Right ventricle myocardium superior (tissue), 1 donor: ENCODE data around the gene NME4. TPM values are rescaled to one million over a fixed set of nuclear protein-coding genes. Genes with fewer than 3 reads are reported as not detected.
"Not testable (repeated sequence)": the region's sequence is repeated elsewhere in the genome, so short reads cannot be mapped to it uniquely, and the experiment has no call there.

Experiments
- ATAC-seq: fragments of 200-7000 bp; cut with Tn5 transposase; one replicate; pipeline ENCODE4 v1.9.1; 2020; ENCODE audit warnings: mild to moderate bottlenecking; ENCODE audit not compliant: poor library complexity
- DNase-seq: peaks from one replicate; pipeline ENCODE4 v3.0.0-alpha.2; 2020
- intact Hi-C: fragments of 100-400 bp; cut with DNase I; formaldehyde crosslinking; loops from one replicate; pipeline ENCODE4 v1.11.2; 2022
- total RNA-seq: library from RNA; stranded (reverse); fragmentation: NEBNext Ultra II Directional; extraction: Animal tissue kit (Norgen Biotek cat#: 25700); gene quantifications from one replicate; pipeline ENCODE4 v1.2.1, GENCODE V29; 2021
- donor health status: DM: no; HTN: yes; CAD: no; lungs with severe emphysema.

The NME4 gene
- total RNA-seq, 1 donor from 2014 or later = 81.6 TPM

DNA sequence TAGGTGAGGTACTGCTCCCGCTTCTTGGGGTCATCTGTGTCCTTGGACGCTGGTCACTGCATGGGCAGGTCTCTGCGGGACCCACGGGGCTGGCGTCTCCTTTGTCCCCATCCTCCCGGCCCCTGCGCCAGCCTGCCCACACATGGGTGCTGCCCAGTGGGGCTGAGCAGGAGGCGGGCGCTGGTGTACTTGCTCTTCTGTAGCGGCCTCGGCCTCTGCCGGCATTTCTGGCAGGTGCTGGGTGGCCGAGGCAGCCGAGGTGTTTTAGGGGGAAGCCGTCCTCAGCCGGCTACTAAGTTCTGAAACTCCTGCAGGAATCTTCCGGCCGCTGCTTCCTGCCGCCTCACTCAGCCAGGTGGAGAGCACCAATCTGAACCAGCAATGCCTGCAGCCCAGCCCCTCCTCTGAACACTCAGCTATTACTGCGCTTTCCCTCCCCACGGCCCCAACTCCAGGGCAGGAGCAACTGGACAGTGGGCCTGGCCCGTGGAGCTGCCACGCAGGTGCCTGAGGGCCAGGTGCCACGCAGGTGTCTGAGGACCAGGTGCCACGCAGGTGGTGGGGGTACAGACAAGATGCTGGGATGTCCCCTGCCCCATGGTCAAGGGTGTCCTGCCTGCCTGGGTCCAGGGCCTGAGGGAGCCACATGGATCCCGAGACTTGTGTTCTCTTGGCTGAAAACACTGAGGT is 14.7 kb downstream of the NME4 start:
- DNase-seq (no peak), ATAC-seq (no peak)
- intact Hi-C loops = no loop called here

DNA sequence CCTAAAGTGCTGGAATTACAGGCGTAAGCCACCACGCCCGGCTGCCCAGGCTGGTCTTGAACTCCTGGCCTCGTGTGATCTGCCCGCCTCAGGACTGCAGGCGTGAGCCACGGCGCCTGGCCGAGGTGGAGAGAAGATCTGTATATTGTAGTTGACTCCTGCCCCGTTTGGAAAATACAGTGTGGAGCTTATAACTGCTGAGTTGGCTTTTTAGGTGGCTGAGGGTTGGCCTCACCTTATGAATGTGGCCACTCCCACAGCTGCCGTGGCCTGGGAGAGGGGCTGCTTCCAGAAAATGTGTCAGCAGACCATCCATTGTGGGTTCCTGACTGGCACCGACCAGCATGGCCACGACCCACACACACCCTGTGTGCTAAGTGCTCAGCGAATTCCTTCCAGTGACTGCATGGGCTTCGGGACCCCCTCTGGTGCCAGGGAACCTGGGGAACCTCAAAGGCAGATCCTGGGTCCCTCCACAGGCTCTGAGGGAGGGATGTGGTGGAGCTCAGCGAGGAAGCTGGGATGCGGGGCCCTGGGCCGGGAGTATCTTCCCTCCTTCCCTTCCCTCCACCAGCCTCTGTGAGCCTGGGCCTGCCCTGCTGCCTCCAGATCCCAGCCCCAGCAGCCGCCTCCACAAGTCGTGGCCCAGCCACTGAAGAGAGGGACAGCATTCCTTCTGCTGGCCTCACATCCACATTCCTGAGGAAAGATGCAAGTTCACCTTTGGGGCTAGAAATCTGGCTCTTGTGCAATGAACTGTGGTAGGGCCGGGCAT is 17.6 kb downstream of the NME4 start:
- intact Hi-C loops = no loop called here
- peak; percentile 34 for DNase-seq
- ATAC-seq = no peak

DNA sequence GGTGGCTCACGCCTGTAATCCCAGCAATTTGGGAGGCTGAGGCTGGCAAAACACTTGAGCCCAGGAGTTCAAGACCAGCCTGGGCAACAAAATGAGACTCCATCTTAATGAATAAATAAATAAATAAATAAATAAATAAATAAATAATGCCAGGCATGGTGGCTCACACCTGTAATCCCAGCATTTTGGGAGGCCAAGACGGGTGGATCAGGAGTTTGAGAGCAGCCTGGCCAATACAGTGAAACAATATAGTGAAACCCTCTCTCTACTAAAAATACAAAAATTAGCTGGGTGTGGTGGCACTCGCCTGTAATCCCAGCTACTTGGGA is 18.1 kb downstream of the NME4 start:
- intact Hi-C loops, ATAC-seq, DNase-seq: not testable (repeated sequence)

DNA sequence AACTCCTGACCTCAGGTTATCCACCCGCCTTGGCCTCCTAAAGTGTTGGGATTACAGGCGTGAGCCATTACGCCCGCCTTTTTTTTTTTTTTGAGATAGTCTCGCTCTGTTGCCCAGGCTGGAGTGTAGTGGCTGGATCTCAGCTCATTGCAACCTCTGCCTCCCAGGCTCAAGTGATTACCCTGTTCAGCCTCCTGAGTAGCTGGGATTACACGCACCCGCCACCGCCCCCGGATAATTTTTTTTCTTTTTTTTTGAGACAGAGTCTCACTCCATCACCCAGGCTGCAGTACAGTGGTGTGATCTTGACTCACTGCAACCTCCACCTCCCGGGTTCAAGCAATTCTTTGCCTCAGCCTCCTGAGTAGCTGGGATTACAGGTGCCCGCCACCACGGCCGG is 25.2 kb downstream of the NME4 start:
- intact Hi-C loops = loop anchor here (10.0 kb wide), 1 partner anchor 103 kb away; the partner anchor contains the start of gene CAPN15
- not testable (repeated sequence) for DNase-seq, ATAC-seq

DNA sequence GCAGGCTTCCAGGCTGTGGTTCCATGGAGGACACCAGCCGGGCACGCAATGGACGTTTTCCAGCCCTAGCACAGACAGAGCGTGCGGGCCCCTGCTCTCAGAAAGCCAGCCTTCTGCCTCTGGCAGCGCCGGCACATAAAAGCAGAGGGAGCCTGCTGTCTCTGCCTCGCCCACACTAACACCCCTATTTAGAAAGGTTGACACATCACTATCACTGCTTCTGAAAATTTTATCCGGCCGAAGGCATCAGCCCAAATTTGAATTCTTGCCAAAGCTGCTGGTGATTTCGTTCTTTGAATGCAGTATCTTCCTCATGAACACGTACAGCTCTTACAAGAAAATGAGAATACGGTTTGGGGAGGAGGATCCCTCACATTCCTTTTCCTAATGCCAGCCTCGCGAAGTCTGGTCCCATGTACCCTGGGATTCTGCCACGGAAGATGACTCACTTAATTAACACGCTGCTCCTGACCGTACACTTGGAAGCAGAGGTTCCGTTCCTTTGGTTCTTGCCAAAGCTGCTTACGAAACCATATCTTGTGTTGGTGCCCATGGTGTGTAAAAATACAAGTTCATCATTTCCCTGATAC is 27.1 kb downstream of the NME4 start:
- DNase-seq (no peak), ATAC-seq (peak; percentile 83)
- intact Hi-C loops = loop anchor here (10.0 kb wide), 1 partner anchor 101 kb away; the partner anchor contains the start of gene CAPN15

DNA sequence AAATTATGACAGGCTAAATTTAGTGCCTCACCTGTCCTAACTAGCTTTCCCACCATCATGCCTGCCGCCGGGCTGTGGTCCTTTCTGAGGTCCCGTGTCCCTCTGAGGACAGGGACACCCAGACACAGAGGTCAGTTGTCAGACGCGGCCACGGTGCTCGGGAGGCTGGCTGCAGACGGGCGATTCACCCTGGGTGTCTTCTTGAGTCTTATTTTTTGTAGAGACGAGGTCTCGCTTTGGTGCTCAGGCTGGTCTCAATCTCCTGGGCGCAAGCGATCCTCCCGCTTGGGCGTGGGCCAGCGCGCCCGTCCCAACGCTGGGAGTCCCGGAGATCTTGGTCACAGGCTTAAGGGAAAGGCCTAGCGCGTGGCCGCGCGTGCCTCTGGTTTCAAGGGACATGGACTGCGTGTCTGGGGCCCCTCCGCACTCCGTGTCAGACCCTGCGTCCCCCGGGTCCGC is 27.7 kb downstream of the NME4 start:
- DNase-seq (peak; percentile 77), ATAC-seq (peak; percentile 59)
- intact Hi-C loops = loop anchor here (10.0 kb wide), 1 partner anchor 100 kb away; the partner anchor contains the start of gene CAPN15

DNA sequence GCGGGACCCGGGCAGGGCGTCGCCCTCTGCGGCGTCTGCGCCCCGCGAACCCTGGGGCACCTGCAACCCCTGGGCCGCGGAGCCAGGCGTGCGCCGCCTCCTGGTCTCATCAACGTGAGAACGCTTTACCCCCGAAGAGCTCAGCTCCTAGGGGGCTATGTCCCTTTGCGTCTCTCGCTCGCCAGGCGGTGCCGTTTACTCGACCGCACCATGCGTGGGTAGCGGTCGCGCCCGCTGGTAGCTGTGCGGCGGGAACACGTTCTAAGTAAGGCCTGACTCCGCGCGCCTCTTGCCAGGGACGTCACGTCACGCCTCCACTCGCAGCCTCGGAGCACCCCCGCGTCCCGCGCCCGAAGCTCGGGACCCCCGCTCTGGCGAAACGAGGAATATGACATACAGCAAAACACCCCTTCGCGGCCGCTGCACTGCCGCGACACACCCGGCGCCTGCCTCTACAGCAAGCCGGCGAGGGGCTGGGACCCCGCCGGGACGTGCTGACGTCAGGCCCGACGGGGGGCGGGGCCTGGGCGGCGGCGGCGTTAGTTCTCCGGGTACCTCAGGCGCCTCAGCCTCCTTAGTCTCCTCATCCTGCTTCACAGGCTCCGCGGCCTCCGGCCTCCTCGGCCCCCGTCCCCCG is 28.2 kb downstream of the NME4 start, which contains the start of gene RAB11FIP3:
TSS of gene RAB11FIP3 (plus strand) at position 568 of the 637 bp plus-strand sequence. CDS start 358 bp downstream, outside the sequence.
- ATAC-seq (peak; percentile 91), DNase-seq (peak; percentile 92)
- intact Hi-C loops = loop anchor here (10.0 kb wide), 1 partner anchor 100 kb away; the partner anchor contains the start of gene CAPN15

DNA sequence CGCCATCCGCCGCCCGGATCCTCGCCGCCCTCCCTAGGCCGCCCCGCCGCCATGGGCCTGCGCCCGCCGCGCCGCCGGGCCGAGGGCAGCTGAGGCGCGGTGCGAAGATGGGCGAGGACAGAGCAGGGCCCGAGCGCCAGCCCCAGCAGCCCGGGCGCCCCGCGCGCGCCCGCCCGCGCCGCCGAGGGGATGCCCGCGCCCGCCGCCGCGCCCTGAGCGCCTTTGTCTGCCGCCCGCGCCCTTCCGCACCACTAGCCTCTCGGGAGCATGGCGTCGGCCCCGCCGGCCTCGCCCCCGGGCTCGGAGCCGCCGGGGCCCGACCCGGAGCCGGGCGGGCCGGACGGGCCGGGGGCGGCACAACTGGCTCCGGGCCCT is 28.7 kb downstream of the NME4 start:
- ATAC-seq = no peak
- intact Hi-C loops = loop anchor here (10.0 kb wide), 1 partner anchor 99 kb away; the partner anchor contains the start of gene CAPN15
- DNase-seq = no peak

DNA sequence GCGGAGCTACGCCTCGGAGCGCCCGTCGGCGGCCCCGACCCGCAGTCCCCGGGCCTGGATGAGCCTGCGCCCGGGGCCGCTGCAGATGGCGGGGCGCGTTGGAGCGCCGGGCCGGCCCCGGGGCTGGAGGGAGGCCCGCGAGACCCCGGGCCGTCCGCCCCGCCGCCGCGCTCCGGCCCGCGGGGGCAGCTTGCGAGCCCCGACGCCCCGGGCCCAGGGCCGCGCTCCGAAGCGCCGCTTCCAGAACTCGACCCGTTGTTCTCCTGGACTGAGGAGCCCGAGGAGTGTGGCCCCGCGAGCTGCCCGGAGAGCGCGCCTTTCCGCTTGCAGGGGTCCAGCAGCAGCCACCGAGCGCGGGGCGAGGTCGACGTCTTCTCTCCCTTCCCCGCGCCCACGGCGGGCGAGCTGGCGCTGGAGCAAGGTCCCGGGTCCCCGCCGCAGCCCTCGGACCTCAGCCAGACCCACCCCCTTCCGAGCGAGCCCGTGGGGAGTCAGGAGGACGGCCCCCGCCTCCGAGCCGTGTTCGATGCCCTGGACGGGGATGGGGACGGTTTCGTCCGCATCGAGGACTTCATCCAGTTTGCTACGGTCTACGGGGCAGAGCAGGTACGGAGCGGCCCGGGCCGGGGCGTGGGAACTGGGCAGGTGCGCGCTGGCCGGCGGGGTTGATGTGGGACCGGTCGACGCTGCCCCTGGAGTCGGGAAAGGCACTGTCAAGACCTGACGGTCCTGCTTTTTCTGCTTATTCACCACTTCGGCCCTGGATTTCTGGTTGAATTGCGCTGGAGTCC is 29.3 kb downstream of the NME4 start:
- DNase-seq = no peak
- ATAC-seq = no peak
- intact Hi-C loops = loop anchor here (10.0 kb wide), 1 partner anchor 98 kb away; the partner anchor contains the start of gene CAPN15

DNA sequence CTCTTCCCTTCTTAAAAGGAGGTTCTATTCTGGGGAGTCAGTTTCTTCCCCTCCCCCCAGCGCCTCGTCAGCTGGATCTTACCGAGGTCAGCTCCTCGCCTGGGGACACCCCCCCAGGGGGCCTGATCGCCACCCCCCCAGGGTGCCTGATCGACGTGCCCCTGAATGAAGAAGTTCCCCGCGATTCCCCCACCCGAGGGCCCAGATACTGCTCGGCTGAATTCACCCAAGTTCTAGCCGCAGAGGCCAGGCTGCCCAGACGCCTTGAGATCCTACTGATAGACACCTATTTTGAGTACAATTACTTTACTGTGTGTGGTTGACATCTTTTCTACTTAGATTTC is 29.9 kb downstream of the NME4 start:
- ATAC-seq (no peak), DNase-seq (no peak)
- intact Hi-C loops = loop anchor here (10.0 kb wide), 1 partner anchor 98 kb away; the partner anchor contains the start of gene CAPN15

DNA sequence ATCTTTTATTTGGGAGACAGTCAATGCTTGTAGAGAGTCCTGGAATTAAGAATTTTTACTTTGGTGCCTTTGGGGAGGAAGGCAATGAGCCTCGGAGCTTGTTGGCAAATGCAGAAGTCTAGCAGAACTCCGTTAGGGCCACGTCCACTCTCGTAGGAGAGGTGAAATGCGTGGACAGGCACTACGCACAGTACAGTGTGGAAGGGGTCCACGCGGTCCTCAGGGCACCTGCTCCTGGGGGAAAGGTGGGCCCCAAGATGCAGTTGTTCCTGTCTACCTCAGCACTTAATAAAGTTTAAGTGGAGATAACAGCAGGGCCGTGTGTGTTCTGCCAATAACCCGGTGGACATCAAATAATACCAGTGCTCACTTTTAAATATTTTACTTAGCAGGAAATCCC is 30.3 kb downstream of the NME4 start:
- intact Hi-C loops = loop anchor here (10.0 kb wide), 1 partner anchor 98 kb away; the partner anchor contains the start of gene CAPN15
- ATAC-seq (no peak), DNase-seq (no peak)

DNA sequence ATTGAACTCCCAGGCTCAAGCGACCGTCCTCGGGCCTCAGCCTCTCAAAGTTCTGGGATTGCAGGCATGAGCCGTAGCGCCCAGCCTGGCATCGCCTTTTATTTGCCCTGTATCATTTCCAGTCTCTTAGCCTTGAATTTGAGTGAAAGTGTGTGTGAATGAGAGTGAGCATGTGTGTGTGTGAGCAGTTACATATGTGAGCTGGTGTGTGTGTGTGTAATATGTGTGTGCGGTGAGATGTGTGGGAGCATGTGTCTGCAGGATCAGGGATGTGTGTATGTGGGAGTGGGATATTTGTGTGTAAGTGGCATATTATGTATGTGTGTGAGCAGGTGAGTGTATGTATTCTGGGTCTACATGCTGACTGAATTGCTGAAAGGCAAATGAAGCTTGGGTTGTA is 33.9 kb downstream of the NME4 start:
- DNase-seq = no peak
- intact Hi-C loops = no loop called here
- no peak for ATAC-seq

DNA sequence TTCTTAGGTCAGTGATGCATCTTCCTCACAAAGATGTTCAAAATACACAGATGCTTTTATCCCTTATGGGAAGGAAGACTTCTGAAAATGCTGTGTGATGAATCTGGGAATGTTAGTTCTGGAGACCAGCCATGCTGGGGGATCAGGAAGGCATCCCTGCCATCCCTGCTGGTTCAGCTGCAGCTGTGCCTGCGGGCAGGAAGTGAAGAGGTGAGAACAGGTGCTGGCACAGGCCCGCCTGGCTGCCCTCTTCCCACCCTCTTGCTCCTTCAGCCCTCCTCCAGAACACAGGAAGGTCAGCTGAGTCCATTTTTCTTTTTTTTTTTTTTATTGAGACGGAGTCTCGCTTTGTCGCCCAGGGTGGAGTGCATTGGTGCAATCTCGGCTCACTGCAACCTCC is 43.6 kb downstream of the NME4 start:
- ATAC-seq = no peak
- no peak for DNase-seq
- intact Hi-C loops = no loop called here

DNA sequence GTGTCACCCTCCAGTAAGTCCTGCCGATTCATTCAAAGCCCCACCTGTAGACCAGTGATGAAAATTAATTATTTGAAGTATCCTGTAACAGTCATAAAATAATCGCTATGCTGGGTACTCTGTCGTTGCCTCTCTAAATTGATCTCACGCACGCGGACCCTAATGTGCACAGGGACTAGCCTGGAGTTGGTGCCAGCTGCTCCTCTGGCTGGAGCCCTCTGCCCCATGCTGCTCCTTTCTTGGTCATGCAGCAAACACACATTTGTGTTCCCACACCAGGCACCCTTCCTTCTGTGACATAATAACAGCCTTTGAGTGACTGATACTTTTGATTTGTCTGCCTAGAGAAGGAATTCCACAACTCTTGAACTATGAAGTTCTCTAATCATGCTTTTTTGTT is 44.4 kb downstream of the NME4 start:
- intact Hi-C loops = no loop called here
- ATAC-seq (no peak), DNase-seq (no peak)

DNA sequence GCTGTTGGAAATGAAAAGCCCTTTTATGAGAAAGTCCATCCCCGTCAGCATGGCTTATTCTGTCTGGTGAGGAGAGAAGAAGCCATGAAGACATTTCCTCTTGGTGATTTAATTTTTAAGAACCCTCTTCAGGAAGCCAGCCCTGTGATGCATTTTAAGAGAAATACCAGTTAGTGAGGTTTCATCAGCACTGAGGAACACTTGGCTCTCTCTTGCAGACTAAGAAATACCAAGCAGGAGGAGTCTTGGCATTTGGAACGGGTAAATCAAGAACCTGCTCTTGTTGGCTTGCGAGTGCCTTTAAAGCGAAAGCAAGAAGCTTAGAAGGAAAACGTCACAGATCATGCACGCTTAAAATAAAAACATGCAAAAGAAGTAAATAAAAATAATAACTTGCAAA is 46.0 kb downstream of the NME4 start:
- DNase-seq (no peak), ATAC-seq (no peak)
- intact Hi-C loops = no loop called here

DNA sequence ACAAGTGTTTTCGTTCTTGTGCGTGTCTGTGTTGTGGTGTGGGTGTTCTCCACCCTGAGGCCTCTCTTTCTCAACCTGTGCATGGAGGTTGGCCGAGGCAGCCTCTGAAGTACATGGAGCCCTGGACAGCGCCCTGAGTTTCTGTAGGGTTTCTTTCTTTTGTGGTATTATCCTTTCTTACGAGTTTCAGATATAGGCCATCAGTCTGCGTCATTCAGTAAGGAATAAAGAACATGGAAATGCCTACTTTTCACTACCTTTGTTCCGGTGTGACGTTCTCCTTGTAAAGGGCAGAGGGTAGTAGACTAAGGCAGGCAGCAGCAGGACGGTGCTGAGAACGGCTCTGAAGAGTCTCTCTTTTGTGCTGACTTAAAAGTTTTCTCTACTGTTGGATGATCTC is 47.0 kb downstream of the NME4 start:
- intact Hi-C loops = no loop called here
- DNase-seq (no peak), ATAC-seq (no peak)

DNA sequence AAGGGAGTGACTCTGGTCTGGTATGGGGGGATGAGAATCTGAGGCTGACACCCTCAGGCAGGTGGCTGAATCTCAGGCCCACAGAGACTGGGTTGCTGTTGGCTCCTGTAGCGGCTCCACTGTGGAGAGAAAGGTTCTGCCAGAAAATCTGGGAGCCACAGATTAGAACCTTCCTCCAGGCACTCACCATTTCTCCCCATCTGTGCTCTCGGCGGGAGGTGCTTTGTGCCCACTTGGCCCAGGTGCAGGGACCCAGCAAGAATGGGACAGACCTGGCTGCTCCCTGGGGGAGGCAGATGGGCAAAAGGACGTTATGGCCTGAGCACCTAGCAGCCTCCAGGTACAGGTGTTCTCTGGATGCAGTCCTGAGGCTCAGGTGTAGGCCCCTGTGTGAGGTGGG is 48.6 kb downstream of the NME4 start:
- intact Hi-C loops = no loop called here
- ATAC-seq = no peak

More for the DNA sequence above, 48.6 kb downstream of the NME4 start:
- no peak for DNase-seq
